Measurements from ENCODE around the gene NUP210L. TPM values are rescaled to one million over a fixed set of nuclear protein-coding genes. Genes with fewer than 3 reads are reported as not detected.

NUP210L gene
- total and polyA plus RNA-seq, 2 of the 13 experiments (the other 11 are each of a cell fraction or from before 2014, with no cell fraction given) = not detected

DNA sequence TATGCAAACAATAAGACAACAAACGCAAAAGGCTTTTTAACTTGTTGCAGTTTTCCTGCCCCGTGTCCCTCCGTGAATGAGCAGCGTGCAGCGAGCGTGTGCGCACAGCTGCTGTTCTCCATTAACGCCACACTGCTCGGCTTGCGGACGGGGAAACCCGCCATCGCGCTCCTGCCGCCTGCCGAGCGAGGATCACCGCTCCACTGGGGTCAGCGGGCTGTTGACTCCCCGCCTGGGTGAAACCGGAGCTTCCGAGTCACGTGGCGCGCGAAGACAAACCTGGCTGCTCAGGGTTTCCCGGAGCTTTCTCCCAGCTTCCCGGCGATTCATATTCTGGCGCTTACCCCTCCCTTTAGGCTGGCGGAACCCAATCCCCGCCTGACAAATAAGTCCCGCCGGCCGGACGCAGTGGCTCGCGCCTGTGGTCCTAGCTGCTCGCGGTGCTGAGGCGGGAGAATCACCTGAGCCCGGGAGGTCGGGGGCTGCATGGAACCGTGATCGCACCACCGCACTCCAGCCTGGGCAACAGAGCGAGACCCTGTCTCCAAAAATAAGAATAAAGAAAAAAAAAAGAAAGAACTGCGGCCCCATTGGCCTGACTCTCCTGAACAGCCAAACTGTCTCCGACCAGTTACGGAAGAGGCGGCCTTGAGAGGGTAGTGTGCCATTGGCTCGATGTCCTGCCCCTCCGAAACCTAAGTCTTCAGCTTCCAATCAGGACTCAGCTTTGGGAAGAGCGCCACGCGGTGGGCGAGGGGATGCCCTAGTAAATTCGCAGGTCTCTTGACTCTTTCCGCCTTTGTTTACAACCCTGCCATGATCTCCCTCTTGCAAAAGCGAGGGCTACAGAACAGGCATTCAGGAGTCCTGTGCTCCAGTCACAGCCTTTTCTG, 187.5 kb downstream of the NUP210L start, which contains the start of gene CREB3L4 (continued):
- TF ChIP-seq ZNF749 (CRISPR knock-in tag; IDR thresholded peaks at IDR 0.05; ENCODE audit: borderline replicate concordance) (peak; percentile 31; the same call in 1 of the 2 replicates), NAIF1 (CRISPR knock-in tag; IDR thresholded peaks at IDR 0.05; ENCODE audit: borderline replicate concordance) (peak; percentile 95; the same call in 1 of the 2 replicates), AHR (CRISPR knock-in tag; IDR thresholded peaks at IDR 0.05) (no peak), FOXP1 (IDR thresholded peaks at IDR 0.05) (no peak), FOXP1 (CRISPR knock-in tag; IDR thresholded peaks at IDR 0.05) (peak; percentile 14; the same call in 1 of the 2 replicates), ZNF615 (CRISPR knock-in tag; IDR thresholded peaks at IDR 0.05; ENCODE audit: borderline replicate concordance) (no peak), MIXL1 (CRISPR knock-in tag; IDR thresholded peaks at IDR 0.05) (peak; percentile 69; the same call in 1 of the 2 replicates), MLLT10 (CRISPR knock-in tag; IDR thresholded peaks at IDR 0.05) (no peak), FOXA1 (IDR thresholded peaks at IDR 0.05) (no peak), FOXA1 (CRISPR knock-in tag; IDR thresholded peaks at IDR 0.05) (peak; percentile 86)
- TF ChIP-seq, protein P1, sequence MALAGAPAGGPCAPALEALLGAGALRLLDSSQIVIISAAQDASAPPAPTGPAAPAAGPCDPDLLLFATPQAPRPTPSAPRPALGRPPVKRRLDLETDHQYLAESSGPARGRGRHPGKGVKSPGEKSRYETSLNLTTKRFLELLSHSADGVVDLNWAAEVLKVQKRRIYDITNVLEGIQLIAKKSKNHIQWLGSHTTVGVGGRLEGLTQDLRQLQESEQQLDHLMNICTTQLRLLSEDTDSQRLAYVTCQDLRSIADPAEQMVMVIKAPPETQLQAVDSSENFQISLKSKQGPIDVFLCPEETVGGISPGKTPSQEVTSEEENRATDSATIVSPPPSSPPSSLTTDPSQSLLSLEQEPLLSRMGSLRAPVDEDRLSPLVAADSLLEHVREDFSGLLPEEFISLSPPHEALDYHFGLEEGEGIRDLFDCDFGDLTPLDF (CRISPR knock-in tag; IDR thresholded peaks at IDR 0.05) = peak; percentile 82
- TF ChIP-seq, protein P2, sequence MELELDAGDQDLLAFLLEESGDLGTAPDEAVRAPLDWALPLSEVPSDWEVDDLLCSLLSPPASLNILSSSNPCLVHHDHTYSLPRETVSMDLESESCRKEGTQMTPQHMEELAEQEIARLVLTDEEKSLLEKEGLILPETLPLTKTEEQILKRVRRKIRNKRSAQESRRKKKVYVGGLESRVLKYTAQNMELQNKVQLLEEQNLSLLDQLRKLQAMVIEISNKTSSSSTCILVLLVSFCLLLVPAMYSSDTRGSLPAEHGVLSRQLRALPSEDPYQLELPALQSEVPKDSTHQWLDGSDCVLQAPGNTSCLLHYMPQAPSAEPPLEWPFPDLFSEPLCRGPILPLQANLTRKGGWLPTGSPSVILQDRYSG (CRISPR knock-in tag; IDR thresholded peaks at IDR 0.05) = 0 out of 2 replicates have a peak, but pooled peaks have one; percentile 84
- TF ChIP-seq, protein P3, sequence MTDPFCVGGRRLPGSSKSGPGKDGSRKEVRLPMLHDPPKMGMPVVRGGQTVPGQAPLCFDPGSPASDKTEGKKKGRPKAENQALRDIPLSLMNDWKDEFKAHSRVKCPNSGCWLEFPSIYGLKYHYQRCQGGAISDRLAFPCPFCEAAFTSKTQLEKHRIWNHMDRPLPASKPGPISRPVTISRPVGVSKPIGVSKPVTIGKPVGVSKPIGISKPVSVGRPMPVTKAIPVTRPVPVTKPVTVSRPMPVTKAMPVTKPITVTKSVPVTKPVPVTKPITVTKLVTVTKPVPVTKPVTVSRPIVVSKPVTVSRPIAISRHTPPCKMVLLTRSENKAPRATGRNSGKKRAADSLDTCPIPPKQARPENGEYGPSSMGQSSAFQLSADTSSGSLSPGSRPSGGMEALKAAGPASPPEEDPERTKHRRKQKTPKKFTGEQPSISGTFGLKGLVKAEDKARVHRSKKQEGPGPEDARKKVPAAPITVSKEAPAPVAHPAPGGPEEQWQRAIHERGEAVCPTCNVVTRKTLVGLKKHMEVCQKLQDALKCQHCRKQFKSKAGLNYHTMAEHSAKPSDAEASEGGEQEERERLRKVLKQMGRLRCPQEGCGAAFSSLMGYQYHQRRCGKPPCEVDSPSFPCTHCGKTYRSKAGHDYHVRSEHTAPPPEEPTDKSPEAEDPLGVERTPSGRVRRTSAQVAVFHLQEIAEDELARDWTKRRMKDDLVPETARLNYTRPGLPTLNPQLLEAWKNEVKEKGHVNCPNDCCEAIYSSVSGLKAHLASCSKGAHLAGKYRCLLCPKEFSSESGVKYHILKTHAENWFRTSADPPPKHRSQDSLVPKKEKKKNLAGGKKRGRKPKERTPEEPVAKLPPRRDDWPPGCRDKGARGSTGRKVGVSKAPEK (CRISPR knock-in tag; IDR thresholded peaks at IDR 0.05; ENCODE audit: borderline replicate concordance) = peak; percentile 91; the same call in 1 of the 2 replicates
- TF ChIP-seq, protein P4, sequence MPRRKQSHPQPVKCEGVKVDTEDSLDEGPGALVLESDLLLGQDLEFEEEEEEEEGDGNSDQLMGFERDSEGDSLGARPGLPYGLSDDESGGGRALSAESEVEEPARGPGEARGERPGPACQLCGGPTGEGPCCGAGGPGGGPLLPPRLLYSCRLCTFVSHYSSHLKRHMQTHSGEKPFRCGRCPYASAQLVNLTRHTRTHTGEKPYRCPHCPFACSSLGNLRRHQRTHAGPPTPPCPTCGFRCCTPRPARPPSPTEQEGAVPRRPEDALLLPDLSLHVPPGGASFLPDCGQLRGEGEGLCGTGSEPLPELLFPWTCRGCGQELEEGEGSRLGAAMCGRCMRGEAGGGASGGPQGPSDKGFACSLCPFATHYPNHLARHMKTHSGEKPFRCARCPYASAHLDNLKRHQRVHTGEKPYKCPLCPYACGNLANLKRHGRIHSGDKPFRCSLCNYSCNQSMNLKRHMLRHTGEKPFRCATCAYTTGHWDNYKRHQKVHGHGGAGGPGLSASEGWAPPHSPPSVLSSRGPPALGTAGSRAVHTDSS (CRISPR knock-in tag; conservative IDR thresholded peaks at IDR 0.05) = no peak
- TF ChIP-seq, protein P5, sequence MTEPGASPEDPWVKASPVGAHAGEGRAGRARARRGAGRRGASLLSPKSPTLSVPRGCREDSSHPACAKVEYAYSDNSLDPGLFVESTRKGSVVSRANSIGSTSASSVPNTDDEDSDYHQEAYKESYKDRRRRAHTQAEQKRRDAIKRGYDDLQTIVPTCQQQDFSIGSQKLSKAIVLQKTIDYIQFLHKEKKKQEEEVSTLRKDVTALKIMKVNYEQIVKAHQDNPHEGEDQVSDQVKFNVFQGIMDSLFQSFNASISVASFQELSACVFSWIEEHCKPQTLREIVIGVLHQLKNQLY (CRISPR knock-in tag; IDR thresholded peaks at IDR 0.05) = 0 out of 2 replicates have a peak, but pooled peaks have one; percentile 29
- TF ChIP-seq, protein P6, sequence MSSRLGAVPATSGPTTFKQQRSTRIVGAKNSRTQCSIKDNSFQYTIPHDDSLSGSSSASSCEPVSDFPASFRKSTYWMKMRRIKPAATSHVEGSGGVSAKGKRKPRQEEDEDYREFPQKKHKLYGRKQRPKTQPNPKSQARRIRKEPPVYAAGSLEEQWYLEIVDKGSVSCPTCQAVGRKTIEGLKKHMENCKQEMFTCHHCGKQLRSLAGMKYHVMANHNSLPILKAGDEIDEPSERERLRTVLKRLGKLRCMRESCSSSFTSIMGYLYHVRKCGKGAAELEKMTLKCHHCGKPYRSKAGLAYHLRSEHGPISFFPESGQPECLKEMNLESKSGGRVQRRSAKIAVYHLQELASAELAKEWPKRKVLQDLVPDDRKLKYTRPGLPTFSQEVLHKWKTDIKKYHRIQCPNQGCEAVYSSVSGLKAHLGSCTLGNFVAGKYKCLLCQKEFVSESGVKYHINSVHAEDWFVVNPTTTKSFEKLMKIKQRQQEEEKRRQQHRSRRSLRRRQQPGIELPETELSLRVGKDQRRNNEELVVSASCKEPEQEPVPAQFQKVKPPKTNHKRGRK (CRISPR knock-in tag; IDR thresholded peaks at IDR 0.05) = 0 out of 2 replicates have a peak, but pooled peaks have one; percentile 58
- TF ChIP-seq, protein P7, sequence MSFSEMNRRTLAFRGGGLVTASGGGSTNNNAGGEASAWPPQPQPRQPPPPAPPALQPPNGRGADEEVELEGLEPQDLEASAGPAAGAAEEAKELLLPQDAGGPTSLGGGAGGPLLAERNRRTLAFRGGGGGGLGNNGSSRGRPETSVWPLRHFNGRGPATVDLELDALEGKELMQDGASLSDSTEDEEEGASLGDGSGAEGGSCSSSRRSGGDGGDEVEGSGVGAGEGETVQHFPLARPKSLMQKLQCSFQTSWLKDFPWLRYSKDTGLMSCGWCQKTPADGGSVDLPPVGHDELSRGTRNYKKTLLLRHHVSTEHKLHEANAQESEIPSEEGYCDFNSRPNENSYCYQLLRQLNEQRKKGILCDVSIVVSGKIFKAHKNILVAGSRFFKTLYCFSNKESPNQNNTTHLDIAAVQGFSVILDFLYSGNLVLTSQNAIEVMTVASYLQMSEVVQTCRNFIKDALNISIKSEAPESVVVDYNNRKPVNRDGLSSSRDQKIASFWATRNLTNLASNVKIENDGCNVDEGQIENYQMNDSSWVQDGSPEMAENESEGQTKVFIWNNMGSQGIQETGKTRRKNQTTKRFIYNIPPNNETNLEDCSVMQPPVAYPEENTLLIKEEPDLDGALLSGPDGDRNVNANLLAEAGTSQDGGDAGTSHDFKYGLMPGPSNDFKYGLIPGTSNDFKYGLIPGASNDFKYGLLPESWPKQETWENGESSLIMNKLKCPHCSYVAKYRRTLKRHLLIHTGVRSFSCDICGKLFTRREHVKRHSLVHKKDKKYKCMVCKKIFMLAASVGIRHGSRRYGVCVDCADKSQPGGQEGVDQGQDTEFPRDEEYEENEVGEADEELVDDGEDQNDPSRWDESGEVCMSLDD (CRISPR knock-in tag; IDR thresholded peaks at IDR 0.05; ENCODE audit: borderline replicate concordance) = no peak

Measured in HepG2 (cell line).